H1 (cell line): ENCODE measurements around the gene SLC27A4. TPM values are rescaled to one million over a fixed set of nuclear protein-coding genes. Genes with fewer than 3 reads are reported as not detected.

ENCODE experiments used
- CTCF ChIA-PET: fragments of 300-600 bp; sonication (Branson Sonifier 250); formaldehyde crosslinking; loops from one replicate; lab custom pipeline; 2021; ENCODE audit not compliant: partially characterized antibody; lab: Charles Lee
- POLR2A ChIA-PET: fragments of 300-600 bp; sonication (Branson Sonifier 250); formaldehyde crosslinking; loops from one replicate; lab custom pipeline; 2021; ENCODE audit warnings: inconsistent platforms; ENCODE audit not compliant: partially characterized antibody; lab: Charles Lee
- DNase-seq, 2 experiments: peaks; one replicate each; pipeline versions ENCODE4 v3.0.0 to v3.0.0-alpha.2; 2010 to 2022; ENCODE audit warnings: low spot score in 2 of 2, low read depth in 1 of 2, mixed read lengths in 1 of 2
- FAIRE-seq: peaks from 2 replicates; lab custom pipeline; 2011; peaks lifted over from hg19 to GRCh38; lab: Jason Lieb, UNC
- H2AFZ ChIP-seq: 2 replicates; pipeline ENCODE4 v1.8.1; 2012; ENCODE audit warnings: low read length, inconsistent platforms
- H2AK5ac ChIP-seq: 2 replicates; pipeline ENCODE4 v1.6.1; 2013; ENCODE audit warnings: low read depth, low read length
- H2BK120ac ChIP-seq: replicated peaks from 2 replicates; pipeline ENCODE3; 2013; ENCODE audit warnings: low read depth, low read length, inconsistent platforms
- H2BK12ac ChIP-seq: 2 replicates; pipeline ENCODE4 v1.6.1; 2013; ENCODE audit warnings: low read depth, low read length
- H2BK15ac ChIP-seq: 2 replicates; pipeline ENCODE4 v1.6.1; 2013; ENCODE audit warnings: low read length
- H2BK20ac ChIP-seq: 2 replicates; pipeline ENCODE4 v1.6.1; 2013; ENCODE audit warnings: low read length
- H2BK5ac ChIP-seq: 2 replicates; pipeline ENCODE4 v1.6.1; 2013; ENCODE audit warnings: low read depth, low read length
- H3K14ac ChIP-seq: 2 replicates; pipeline ENCODE4 v1.6.1; 2013; ENCODE audit warnings: inconsistent platforms; ENCODE audit not compliant: insufficient read length
- H3K18ac ChIP-seq: 2 replicates; pipeline ENCODE4 v1.6.1; 2013; ENCODE audit warnings: low read length; ENCODE audit errors: extremely low read depth
- H3K23ac ChIP-seq: 2 replicates; pipeline ENCODE4 v1.6.1; 2013; ENCODE audit warnings: inconsistent platforms; ENCODE audit not compliant: insufficient read length
- H3K23me2 ChIP-seq: 2 replicates; pipeline ENCODE4 v1.6.1; 2013; ENCODE audit warnings: low read depth, low read length
- H3K27ac ChIP-seq: 2 replicates; pipeline ENCODE4 v1.6.1; 2011; ENCODE audit warnings: low read depth, low read length, inconsistent platforms
- H3K27me3 ChIP-seq, 4 experiments: replicated peaks in 1 of 4; 1 replicate in 1 of 4; 2 replicates in 3 of 4; pipeline versions ENCODE4 v1.6.1 to v1.8.1; 2011 to 2013; ENCODE audit warnings: low read length in 3 of 4, mild to moderate bottlenecking in 3 of 4, inconsistent platforms in 2 of 4, mixed read lengths in 2 of 4, moderate library complexity in 1 of 4; ENCODE audit not compliant: control insufficient read depth in 3 of 4, insufficient read depth in 3 of 4; ENCODE audit errors: extremely low read depth in 1 of 4
- H3K36me3 ChIP-seq, 4 experiments: 2 replicates each; pipeline versions ENCODE4 v1.6.1 to v1.8.1; 2011 to 2013; ENCODE audit warnings: mild to moderate bottlenecking in 4 of 4, low read length in 3 of 4, moderate library complexity in 2 of 4, control low read depth in 1 of 4, inconsistent platforms in 1 of 4; ENCODE audit not compliant: insufficient read depth in 4 of 4, control insufficient read depth in 2 of 4
- H3K4ac ChIP-seq: replicated peaks from 2 replicates; pipeline ENCODE3; 2013; ENCODE audit warnings: low read length, low read depth, mixed read lengths, inconsistent platforms; ENCODE audit not compliant: insufficient read length
- H3K4me1 ChIP-seq, 4 experiments: replicated peaks in 1 of 4; 1 replicate in 1 of 4; 2 replicates in 3 of 4; pipeline versions ENCODE4 v1.6.1 to v1.8.1; 2011 to 2013; ENCODE audit warnings: low read length in 3 of 4, inconsistent platforms in 2 of 4, mixed read lengths in 1 of 4; ENCODE audit not compliant: insufficient read depth in 4 of 4, control insufficient read depth in 3 of 4
- H3K4me2 ChIP-seq, 2 experiments: 2 replicates each; pipeline versions ENCODE4 v1.6.1 to v1.8.1; 2011 to 2013; ENCODE audit warnings: low read depth in 2 of 2, low read length in 2 of 2, control low read depth in 1 of 2, inconsistent platforms in 1 of 2, mild to moderate bottlenecking in 1 of 2; ENCODE audit not compliant: insufficient read depth in 1 of 2
- H3K4me3 ChIP-seq, 4 experiments: fragments of 200-600, 300-600 bp in 1 of 4; sonication (generic), shearing (Covaris generic), sonication (Bioruptor Twin) in 1 of 4; 2 replicates each; pipeline versions ENCODE4 v1.5.1 to v1.8.1; 2011 to 2016; ENCODE audit warnings: low read length in 4 of 4, low read depth in 3 of 4, control low read depth in 2 of 4, inconsistent platforms in 2 of 4, mild to moderate bottlenecking in 2 of 4, mixed read lengths in 1 of 4, moderate library complexity in 1 of 4; ENCODE audit not compliant: insufficient read depth in 2 of 4; ENCODE audit errors: extremely low read depth in 1 of 4
- H3K56ac ChIP-seq: replicated peaks from 2 replicates; pipeline ENCODE3; 2013; ENCODE audit warnings: low read depth, mild to moderate bottlenecking, mixed read lengths, low read length, inconsistent platforms; ENCODE audit not compliant: insufficient read length
- H3K79me1 ChIP-seq: 2 replicates; pipeline ENCODE4 v1.6.1; 2013; ENCODE audit warnings: low read depth, low read length, control low read depth
- H3K79me2 ChIP-seq, 2 experiments: 2 replicates each; pipeline versions ENCODE4 v1.6.1 to v1.8.1; 2012 to 2013; ENCODE audit warnings: low read length in 2 of 2, mild to moderate bottlenecking in 2 of 2, inconsistent platforms in 1 of 2; ENCODE audit not compliant: insufficient read depth in 2 of 2, control insufficient read depth in 1 of 2
- H3K9ac ChIP-seq, 4 experiments: replicated peaks in 1 of 4; 1 replicate in 1 of 4; 2 replicates in 3 of 4; pipeline versions ENCODE4 v1.6.1 to v1.8.1; 2011 to 2013; ENCODE audit warnings: low read depth in 3 of 4, low read length in 3 of 4, control low read depth in 2 of 4, mild to moderate bottlenecking in 2 of 4, moderate library complexity in 2 of 4, inconsistent platforms in 1 of 4; ENCODE audit errors: extremely low read depth in 1 of 4
- H3K9me3 ChIP-seq, 2 experiments: 2 replicates each; pipeline versions ENCODE4 v1.6.1 to v1.8.1; 2012 to 2013; ENCODE audit warnings: mild to moderate bottlenecking in 2 of 2, moderate library complexity in 2 of 2, control low read depth in 1 of 2, inconsistent platforms in 1 of 2, low read depth in 1 of 2, low read length in 1 of 2, mixed read lengths in 1 of 2; ENCODE audit not compliant: insufficient read depth in 2 of 2
- H4K20me1 ChIP-seq, 2 experiments: replicated peaks in 1 of 2; 2 replicates each; pipeline versions ENCODE3 to v1.8.1; 2011 to 2013; ENCODE audit warnings: inconsistent platforms in 2 of 2, low read length in 2 of 2, mild to moderate bottlenecking in 1 of 2; ENCODE audit not compliant: insufficient read depth in 2 of 2, control insufficient read depth in 1 of 2
- H4K5ac ChIP-seq: 2 replicates; pipeline ENCODE4 v1.6.1; 2013; ENCODE audit warnings: low read length, low read depth, mixed read lengths, inconsistent platforms; ENCODE audit not compliant: insufficient read length
- H4K8ac ChIP-seq: 2 replicates; pipeline ENCODE4 v1.8.0; 2013; ENCODE audit warnings: mild to moderate bottlenecking, moderate library complexity, low read length, inconsistent platforms; ENCODE audit not compliant: insufficient read depth; ENCODE audit errors: extremely low read depth
- H4K91ac ChIP-seq: replicated peaks from 2 replicates; pipeline ENCODE3; 2013; ENCODE audit warnings: low read length, mixed read lengths, inconsistent platforms; ENCODE audit not compliant: insufficient read length
- RBBP5 ChIP-seq: IDR thresholded peaks from 2 replicates; pipeline ENCODE4 v1.7.1; 2012; ENCODE audit warnings: low read depth, mild to moderate bottlenecking, inconsistent platforms, low read length, moderate library complexity, borderline replicate concordance
- SUZ12 ChIP-seq: fragments of 200-600 bp; sonication (generic); IDR thresholded peaks from 2 replicates; pipeline ENCODE4 v1.6.1; 2012; ENCODE audit warnings: mild to moderate bottlenecking, inconsistent platforms, low read length, moderate library complexity, mixed read lengths
- TAF7 ChIP-seq: optimal IDR thresholded peaks from 2 replicates; pipeline ENCODE3; 2011; ENCODE audit warnings: low read depth, mild to moderate bottlenecking, inconsistent platforms, low read length, moderate library complexity, borderline replicate concordance
- TBP ChIP-seq: IDR thresholded peaks from 2 replicates; pipeline ENCODE4 v1.6.1; 2011; ENCODE audit warnings: low read depth, low read length, improper control_type of control experiment
- WGBS, 2 experiments: shearing (Covaris generic) in 1 of 2; methylation state at CpG; one replicate each; pipeline versions ENCODE4 v1.1.6 to v1.1.7; 2013 to 2015; ENCODE audit warnings: low lambda C conversion rate in 2 of 2, mixed read lengths in 2 of 2, inconsistent platforms in 1 of 2, low coverage in 1 of 2, missing lambda C conversion rate in 1 of 2; ENCODE audit not compliant: insufficient replicate concordance in 2 of 2, insufficient coverage in 1 of 2, insufficient read length in 1 of 2; ENCODE audit errors: extremely low coverage in 1 of 2, missing lambda C conversion rate in 1 of 2; 5-methylcytosine and 5-hydroxymethylcytosine counted together
- polyA plus RNA-seq, 7 experiments: library from polyadenylated mRNA; depleted of rRNA in 3 of 7; stranded (reverse) in 5 of 7; unstranded in 2 of 7; fragments of >200 nt in 5 of 7; fragments of 200-250 nt in 2 of 7; gene quantifications; 1 replicate in 5 of 7; 2 replicates in 1 of 7; 4 replicates in 1 of 7; pipeline versions ENCODE4 v1.2.1 to v1.2.3, GENCODE V29; 2011 to 2013; ENCODE audit warnings: missing spikeins in 2 of 7, mixed read lengths in 2 of 7
- total RNA-seq: library from RNA; stranded (reverse); fragmentation: NEBNext Ultra II Directional; extraction: Animal tissue kit (Norgen Biotek cat#: 25700); gene quantifications from 2 replicates; pipeline ENCODE4 v1.2.1, GENCODE V29; 2021

The SLC27A4 gene
- total and polyA plus RNA-seq, 2 of the 8 experiments (the other 6 are each of a cell fraction or from before 2014, with no cell fraction given), result 14.9 to 20.5 TPM

DNA sequence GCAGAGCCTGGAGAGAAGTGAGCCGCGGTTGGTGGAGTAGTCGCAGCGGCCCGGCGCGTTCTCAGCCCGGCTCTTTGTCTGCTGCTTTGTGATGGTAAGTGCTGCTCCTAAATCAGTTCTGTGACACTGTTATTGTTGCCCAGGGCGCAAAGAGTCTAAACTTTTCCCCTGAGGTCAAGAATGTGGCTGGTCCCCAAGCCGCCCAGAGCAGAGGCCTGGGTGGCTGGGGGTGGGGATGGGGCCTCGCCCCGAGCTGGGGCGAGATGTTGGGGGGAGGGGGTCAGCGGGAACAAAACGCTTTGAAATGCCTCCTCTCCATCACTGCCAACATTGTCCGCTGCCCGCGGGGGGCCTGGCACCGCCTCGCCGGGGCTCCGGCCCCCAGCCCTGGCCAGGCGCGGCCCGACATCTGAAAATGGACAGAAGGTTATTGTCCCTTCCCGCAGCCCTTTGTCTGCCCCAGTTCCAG, 68.7 kb downstream of the SLC27A4 start:
- Histone ChIP-seq H4K20me1 (peaks cover 0 to 1% of the 10 kb centered on the region in 2 experiments), H2AK5ac (no peak overlapping the region), H3K79me1 (no peaks in the 10 kb centered on the region), H3K18ac (no peak overlapping the region; the same call in 1 of the 2 replicates), H3K36me3 (no peaks in the 10 kb centered on the region), H3K4me3 (peak overlapping the region in 1 of 4 experiments; percentile 5; a peak in 1 of 8 replicates), H3K79me2 (no peaks in the 10 kb centered on the region)
- no peak for FAIRE-seq
- TF ChIP-seq TAF7 (no peak), TBP (no peak), SUZ12 (0 out of 2 replicates have a peak, but pooled peaks have one; percentile 36), RBBP5 (0 out of 2 replicates have a peak, but pooled peaks have one; percentile 30)
- TF ChIP-seq, all 59 proteins: peak for 2
- Histone ChIP-seq H2BK15ac (no peak overlapping the region), H3K27ac (no peak overlapping the region), H3K56ac (no peak overlapping the region), H3K4ac (no peak overlapping the region), H3K14ac (no peak overlapping the region), H3K9ac (no peak overlapping the region), H4K5ac (no peak overlapping the region), H2BK20ac (no peak overlapping the region), H2BK5ac (no peak overlapping the region), H2AFZ (no peak overlapping the region), H3K23me2 (no peaks in the 10 kb centered on the region), H2BK12ac (0 out of 2 replicates have a peak overlapping the region, but pooled peaks have one; percentile 13), H3K4me1 (peaks cover 15 to 45% (median 21%) of the 10 kb centered on the region in 4 experiments), H3K9me3 (peaks cover 0 to 3% of the 10 kb centered on the region in 2 experiments; a peak in 1 of 4 replicates), H4K91ac (no peak overlapping the region), H3K4me2 (peak overlapping the region; percentile 23), H4K8ac (no peak overlapping the region), H3K23ac (no peak overlapping the region), H2BK120ac (no peak overlapping the region), H3K27me3 (peaks cover 62 to 89% (median 81%) of the 10 kb centered on the region in 4 experiments)
- WGBS, 2 experiments, result 8% methylated on average over 24 of the region's 26 CpGs; no CpG with 5 or more reads in 1 of the 2 experiments
- DNase-seq, result no peak
- CTCF ChIA-PET, result interaction anchor here (1.0 to 15.7 kb wide), 13 partner anchors 11 to 149 kb away, joined by 3 to 544 read pairs (median 6); partner anchors contain the start of genes CERCAM and URM1
- POLR2A ChIA-PET, result interaction anchor here (0.8 to 4.8 kb wide), 7 partner anchors 13 to 275 kb away, joined by 3 to 27 read pairs (median 5); no protein-coding TSS in a partner anchor
